HG02588 (cell line): ENCODE measurements around the gene MAF.

ENCODE experiments used
- ATAC-seq: cut with Tn5 transposase; IDR thresholded peaks from one replicate; pipeline ENCODE4 v1.9.1; 2021; ENCODE audit warnings: mild to moderate bottlenecking, moderate library complexity; ENCODE audit not compliant: unreplicated experiment

The MAF gene

GRCh38 chr16:79600638-79601091 lies at the start of gene MAF:
Gene MAF (minus strand): TSS chr16:79600737. CDS start chr16:79599902, 835 bp downstream.
- peak; percentile 59 for ATAC-seq

DNA sequence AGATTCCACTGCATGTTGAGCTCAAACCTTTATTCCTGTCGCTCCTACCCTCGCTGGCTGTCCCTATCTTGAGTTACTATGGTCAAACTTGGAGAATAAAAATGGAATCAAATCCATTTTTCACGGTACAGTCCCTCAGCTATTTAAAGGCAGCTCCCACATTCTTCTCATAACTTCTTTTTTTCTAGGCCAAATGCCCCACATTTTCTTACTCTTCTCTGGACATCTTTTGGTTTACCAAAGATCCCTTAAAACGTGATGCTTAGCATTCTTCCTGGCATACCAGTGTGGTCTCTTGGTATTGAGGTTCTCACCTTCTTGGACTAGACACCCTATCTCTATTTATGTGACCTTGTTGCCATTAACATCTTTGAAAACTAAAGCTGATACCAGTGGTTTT lies 48.3 kb upstream of the MAF start:
- ATAC-seq, result no peak

GRCh38 chr16:79647586-79647985 lies 47.0 kb upstream of the MAF start:
- ATAC-seq, result no peak

DNA sequence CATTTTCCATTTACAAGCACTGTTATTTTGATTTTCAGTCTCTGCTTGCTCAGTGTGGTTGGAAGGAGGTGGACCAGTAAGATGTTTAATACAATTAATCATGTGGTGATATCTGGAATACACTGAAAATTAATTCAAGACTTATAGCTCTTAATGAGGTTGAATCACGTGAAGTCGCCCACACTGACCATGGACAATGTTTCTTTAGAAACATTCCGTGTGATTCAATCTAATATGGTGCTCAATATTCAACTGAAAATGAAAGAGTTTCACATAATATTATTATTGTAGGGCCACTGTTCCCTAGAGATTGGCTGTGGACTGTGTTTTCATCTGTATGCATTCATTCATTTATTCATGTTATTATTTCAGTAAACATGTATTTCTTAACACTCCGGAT lies 45.2 kb upstream of the MAF start:
- no peak for ATAC-seq

GRCh38 chr16:79644971-79645667 lies 44.6 kb upstream of the MAF start:
- ATAC-seq, result no peak

DNA sequence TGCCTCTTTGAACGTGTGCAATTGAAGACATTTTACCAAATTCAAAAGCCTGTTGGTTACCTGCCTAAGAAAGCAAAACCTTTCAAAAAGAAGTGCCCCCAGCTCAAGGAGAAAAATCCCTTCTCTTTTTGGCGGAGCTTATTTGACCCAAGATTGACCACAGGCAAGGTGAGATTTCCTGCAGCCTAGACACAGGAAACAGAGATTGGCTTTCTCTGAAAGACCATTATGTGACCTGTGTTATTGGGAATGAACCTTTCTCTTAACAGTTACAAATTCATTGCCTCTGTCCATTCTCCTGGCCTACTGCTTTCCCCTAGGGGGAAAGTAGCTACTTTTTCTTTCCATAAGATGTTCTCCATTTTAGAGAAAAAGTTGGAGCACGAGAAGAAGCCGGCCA lies 42.1 kb upstream of the MAF start:
- no peak for ATAC-seq

GRCh38 chr16:79640513-79641360 lies 40.2 kb upstream of the MAF start:
- no peak for ATAC-seq

GRCh38 chr16:79639576-79640311 lies 39.2 kb upstream of the MAF start:
- ATAC-seq, result no peak

- no peak for ATAC-seq
These were observed 37.8 kb upstream of the MAF start for GRCh38 chr16:79638386-79638785.

GRCh38 chr16:79635488-79635887 lies 35.0 kb upstream of the MAF start:
- no peak for ATAC-seq

- ATAC-seq, result no peak
These were observed 33.8 kb upstream of the MAF start for GRCh38 chr16:79634298-79634697.

GRCh38 chr16:79632289-79632688 lies 31.8 kb upstream of the MAF start:
- ATAC-seq, result no peak

GRCh38 chr16:79628988-79629387 lies 28.5 kb upstream of the MAF start:
- no peak for ATAC-seq

DNA sequence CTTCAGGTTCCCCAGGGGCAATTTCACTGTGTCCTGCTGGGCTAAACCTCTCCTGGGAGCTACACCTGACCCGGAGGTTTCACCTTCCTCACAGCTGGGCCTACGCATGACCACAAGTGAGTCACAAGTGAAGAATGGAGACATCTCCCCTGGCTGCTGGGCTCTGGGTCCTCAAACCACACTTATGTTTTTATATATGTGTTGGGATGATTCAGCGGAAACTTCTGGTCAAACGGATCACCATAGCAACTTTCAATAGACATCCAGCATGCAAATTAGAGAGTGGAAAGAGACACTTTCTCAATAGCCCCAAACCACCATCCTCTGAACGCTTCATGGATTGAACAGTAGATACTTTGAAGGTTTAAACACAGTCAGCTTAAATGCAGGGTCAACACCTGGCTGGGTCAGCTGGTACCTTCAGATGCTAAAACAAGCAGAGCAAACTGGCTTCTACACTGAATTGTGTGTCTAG lies 28.0 kb upstream of the MAF start:
- peak; percentile 82 for ATAC-seq

- ATAC-seq, result no peak
These were observed 26.6 kb upstream of the MAF start for GRCh38 chr16:79627092-79627491.

GRCh38 chr16:79625738-79626137 lies 25.2 kb upstream of the MAF start:
- no peak for ATAC-seq

DNA sequence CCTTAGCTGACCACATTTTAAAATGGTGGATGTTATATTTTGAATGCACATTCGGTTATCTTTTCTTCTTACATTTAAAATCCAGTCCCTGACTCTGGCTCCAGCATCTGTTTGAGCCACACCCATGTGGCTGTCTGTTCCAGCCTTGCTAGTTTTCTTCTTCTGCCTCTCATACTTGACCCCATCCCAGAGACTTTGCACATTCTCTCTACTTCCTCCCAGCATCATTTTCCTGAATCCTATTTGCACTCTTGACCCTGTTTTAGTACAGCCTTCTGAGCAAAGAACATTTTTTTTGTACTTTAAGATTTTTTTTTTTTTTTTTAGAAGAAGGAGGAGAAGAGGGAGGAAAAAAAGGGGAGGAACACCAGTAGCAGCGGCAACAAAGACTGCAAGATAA lies 23.3 kb upstream of the MAF start:
- no peak for ATAC-seq

GRCh38 chr16:79623062-79623461 lies 22.5 kb upstream of the MAF start:
- ATAC-seq, result no peak

GRCh38 chr16:79621027-79621426 lies 20.5 kb upstream of the MAF start:
- ATAC-seq, result no peak

DNA sequence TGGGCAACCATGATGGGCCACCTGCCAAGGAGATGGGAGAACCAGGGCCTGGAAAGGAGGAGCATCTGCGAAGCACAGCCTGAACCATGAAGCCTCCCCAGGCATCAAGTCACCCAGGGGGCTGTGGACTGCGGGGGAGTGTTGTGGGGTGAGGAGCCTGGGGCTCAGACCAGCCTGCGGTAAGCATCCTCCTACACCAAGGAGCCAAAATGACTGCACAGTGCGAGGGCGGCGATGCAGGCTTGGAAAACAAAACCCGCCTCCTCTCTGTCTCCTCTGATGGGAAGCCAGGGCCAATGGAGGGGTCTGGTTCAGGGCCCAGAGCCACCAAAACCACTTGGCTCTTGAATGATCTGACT lies 18.1 kb upstream of the MAF start:
- ATAC-seq, result no peak

DNA sequence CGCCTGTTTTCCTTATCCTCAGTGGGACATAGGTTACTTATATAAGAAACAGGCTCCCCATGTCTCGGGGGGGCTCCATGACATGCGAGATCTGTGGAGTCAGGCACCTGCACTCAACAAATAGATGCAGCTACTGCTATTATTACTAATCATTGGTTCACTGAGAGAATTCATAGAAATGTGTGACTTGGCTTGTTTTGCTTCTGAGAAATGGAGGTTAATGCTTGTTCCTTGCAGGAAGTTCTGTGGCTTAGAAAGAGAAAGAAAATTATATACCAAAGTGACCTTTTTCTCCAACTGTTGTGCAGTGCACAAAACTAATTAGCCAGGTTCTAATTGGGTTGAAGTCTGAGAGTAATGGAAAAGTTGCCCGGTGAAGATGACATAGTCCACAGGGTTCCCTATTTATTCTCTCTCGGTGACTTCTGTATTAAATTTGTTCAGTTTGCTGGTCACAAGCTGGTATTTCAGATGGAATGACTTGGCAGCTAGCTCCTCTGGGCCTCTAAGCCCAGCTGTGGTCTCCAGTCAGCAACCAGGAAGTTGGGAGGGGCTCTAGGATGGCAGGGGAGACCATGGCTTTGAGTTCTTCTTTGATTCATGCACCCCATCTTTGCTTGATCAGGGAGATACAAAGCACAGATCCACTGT lies 17.6 kb upstream of the MAF start:
- ATAC-seq, result no peak
